GM12892 (cell line): ENCODE measurements around the gene MAP3K10.

Experiments used
- POLR2A ChIP-seq: IDR thresholded peaks from 2 replicates; pipeline ENCODE4 v1.6.1; 2011; ENCODE audit warnings: low read depth, low read length, control low read depth
- POLR2AphosphoS5 ChIP-seq: IDR thresholded peaks from 2 replicates; pipeline ENCODE4 v1.6.1; 2011; ENCODE audit warnings: low read depth, low read length, control low read depth
- TAF1 ChIP-seq: IDR thresholded peaks from 2 replicates; pipeline ENCODE4 v1.6.1; 2011; ENCODE audit warnings: low read depth, mild to moderate bottlenecking, control low read depth, low read length, borderline replicate concordance

DNA sequence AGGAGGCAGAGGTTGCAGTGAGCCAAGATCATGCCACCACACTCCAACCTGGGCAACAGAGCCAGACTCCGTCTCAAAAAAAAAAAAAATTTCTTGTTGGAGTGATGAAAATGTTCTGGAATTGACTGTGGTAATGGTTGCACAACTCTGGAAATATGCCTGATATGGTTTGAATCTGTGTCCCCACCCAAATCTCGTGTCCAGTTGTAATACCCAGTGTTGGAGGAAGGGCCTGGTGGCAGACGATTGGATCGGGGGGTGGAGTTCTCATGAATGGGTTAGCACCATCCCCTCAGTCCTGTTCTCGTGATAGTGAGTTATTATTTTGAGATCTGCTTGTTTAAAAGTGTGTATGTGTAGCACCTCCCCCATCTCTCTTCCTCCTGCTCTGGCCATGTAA, 41.1 kb upstream of the MAP3K10 start:
- TF ChIP-seq POLR2A, result no peak
- no peak for TF ChIP-seq POLR2AphosphoS5
- no peak for TF ChIP-seq TAF1
